GM18951 (cell line): ENCODE results near the gene ILK.

Source experiments
- POLR2A ChIP-seq: IDR thresholded peaks from 4 replicates; pipeline ENCODE4 v1.6.1; 2011; ENCODE audit warnings: mild to moderate bottlenecking; ENCODE audit not compliant: insufficient read length, insufficient read depth; ENCODE audit errors: extremely low read depth
- in situ Hi-C: fragments of 300-500 bp; cut with MboI; formaldehyde crosslinking; loops from one replicate; pipeline ENCODE4 v1.12.0; 2022; ENCODE audit warnings: low sequenced_read_pairs, mixed read lengths, inconsistent platforms; ENCODE audit not compliant: unreplicated experiment

Gene ILK

DNA sequence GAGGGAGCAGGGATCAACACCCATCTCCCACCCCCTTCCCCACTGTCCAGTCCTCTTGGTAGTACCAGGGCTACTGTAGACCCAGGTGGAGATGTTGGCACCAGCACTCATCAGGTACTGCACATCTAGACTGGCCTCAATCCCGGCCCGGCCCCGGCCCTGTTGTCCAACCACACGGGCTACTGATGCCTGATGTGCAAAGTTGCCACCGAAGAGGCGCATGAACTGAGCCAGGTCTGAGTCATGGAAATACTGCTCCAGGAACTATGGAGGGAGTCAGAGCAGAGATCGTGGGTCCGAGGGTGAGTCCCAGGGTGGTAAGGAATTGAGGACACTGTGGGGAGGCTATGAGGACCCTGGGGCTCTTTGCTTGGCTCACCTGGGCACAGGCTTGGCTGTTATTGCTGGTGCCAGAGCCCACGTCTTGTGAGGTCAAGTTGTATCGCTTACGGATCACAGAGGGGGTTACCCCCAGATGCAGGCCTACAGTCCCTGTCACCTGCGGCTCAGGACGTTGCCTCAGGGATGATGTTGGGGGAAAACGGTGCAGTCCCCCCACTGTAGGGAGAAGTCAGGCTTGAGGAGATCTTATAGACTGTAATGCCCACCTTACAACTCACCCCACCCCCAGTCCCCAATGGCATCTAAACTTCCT lies 13.1 kb downstream of the ILK start:
- in situ Hi-C loops: no loop called here
- TF ChIP-seq POLR2A: no peak

DNA sequence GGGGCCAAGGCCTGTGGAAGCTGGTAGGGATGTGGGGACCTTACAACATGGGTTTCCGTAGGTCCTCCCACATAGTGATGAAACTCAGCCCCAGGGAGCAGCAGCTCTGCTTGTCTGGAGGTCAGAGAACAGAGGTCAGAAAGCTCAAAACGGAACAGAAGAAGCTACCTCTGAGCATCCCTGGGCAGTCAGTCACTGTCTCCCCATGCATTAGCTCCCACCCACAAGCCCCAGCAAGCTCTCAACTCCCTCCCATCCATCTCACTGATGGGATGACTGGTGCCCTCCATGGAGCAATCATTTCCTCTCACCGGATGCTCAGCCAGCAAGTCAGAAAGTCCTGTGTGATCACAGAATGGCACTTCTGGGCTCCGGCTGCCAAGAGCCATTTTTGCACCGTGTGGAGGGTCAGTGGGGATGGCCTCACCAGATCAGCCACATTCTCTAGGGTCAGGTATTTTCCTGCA lies 13.8 kb downstream of the ILK start:
- TF ChIP-seq POLR2A: no peak
- in situ Hi-C loops: no loop called here

DNA sequence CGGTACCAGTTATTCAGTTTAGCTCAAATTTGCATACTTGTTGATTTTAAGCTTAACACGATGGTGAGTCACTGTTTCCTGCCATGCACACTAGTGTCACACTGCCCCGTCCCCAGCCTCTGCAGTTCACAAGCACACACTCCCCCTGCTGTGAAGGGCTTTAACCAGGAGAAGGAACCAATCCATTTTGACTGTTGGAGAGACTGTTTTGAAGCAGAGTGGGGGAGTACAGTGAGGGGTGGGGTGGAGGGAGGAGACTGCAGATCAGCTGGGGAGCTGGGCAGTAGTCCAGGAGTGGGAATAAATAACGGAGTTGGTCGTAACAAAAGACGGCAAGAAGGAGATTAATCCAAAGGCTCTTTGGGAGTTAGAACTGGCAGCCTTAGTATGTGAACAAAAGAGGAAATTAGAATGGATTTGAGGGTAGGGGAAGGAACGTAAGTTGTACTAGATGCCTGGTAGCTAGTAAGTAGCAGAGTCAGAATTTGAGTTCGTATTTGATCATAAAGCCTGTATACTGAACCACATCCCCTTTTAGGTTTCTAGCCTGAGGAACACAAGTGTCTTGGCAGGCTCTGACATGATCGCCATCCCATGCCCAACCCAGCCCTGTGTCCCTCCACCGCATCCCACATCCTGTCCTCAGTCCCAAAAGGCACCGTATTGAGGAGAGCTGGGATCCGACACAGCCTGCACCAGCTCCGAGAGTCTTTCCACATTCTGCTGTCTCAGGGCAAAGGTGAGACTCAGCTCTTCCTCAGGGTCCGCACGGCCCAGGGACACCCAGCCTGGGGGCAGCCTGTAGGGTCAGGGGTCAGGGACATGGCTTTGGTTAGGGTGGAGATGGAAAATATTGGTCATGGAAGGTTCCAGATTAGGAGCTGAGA lies 14.8 kb downstream of the ILK start:
- in situ Hi-C loops: no loop called here
- no peak for TF ChIP-seq POLR2A

DNA sequence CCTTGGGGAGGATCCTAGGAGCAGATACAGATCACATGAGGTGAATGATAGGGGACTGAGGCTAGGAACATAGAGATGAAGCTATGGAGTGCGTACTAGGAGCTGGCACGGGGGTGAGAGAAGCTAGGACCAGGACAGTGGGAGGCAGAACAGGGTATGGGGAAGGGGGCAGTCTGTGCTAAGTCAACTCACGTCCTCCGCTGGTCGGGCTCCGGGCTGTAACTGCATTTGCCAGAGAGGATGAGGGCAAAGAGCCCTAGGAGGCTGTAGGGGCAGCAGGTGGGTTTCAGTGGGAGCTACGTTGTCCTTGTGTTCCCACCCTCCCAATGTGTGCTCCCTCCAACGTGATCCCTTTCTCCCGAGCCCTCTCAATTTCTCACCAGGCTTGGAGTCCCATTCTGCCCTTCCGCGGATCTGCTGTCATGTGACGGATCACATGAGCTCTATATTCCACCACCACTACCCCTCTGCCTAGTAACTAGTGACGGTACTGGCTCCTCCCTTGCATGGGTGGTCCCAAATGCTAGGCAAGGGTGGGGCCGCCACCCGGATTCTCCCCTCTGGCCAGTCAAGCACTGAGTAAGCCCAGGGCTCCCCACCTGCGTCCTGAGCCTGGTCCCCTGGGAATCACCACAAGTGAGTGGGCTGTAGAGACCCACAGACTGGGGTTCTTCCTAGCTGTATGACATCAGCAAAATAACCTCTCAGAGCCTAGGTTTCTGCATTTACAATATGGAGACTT lies 15.6 kb downstream of the ILK start, which contains the start of gene TPP1:
TSS of gene TPP1 (minus strand) at position 419 of the 742 bp plus-strand sequence. CDS start at position 397, 22 bp downstream.
- peak; percentile 73 for TF ChIP-seq POLR2A
- in situ Hi-C loops: no loop called here

DNA sequence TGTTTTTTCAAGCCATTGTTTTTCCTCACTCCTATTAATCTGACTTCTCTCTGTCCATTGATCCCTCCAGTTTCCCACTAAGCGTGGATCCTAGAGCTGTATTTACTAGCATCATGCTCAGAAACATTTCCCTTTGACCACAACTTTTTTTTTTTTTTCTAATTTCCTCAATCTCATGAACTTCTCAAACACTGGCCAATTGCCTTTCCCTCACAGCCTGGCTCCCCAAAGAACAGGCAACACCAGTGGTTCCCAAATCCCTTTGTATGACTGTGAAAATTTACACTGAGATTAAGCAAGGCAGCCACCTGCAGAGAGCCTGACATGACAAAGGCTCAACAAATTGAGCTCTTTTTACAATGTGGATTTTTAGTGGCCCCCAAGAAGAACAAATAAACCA lies 17.1 kb downstream of the ILK start:
- in situ Hi-C loops: no loop called here
- no peak for TF ChIP-seq POLR2A

DNA sequence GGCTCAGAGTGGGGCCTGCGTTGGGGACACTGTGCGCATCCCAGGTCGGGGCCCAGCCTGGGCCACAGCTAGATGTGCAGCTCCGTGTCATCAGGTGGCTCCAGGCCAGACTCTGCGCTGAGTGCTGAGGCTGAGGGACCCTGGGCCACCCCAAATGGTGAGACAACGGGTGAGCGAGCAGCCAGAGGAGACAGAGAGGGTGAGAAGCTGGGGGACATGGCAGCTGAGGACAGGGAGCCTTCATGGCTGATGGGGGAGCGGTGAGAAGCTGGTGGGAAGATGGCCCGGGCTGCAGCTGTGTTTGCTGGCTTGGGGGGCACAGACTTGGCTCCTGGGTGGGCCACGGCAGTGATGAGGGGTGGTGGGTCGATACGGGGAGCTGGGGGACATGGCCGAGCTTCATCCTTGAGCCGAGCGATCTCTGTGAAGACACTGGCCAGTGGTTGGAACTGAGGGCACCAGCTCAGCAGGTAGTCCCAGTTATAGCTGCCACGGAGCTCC lies 18.2 kb downstream of the ILK start:
- TF ChIP-seq POLR2A: no peak
- in situ Hi-C loops: no loop called here

DNA sequence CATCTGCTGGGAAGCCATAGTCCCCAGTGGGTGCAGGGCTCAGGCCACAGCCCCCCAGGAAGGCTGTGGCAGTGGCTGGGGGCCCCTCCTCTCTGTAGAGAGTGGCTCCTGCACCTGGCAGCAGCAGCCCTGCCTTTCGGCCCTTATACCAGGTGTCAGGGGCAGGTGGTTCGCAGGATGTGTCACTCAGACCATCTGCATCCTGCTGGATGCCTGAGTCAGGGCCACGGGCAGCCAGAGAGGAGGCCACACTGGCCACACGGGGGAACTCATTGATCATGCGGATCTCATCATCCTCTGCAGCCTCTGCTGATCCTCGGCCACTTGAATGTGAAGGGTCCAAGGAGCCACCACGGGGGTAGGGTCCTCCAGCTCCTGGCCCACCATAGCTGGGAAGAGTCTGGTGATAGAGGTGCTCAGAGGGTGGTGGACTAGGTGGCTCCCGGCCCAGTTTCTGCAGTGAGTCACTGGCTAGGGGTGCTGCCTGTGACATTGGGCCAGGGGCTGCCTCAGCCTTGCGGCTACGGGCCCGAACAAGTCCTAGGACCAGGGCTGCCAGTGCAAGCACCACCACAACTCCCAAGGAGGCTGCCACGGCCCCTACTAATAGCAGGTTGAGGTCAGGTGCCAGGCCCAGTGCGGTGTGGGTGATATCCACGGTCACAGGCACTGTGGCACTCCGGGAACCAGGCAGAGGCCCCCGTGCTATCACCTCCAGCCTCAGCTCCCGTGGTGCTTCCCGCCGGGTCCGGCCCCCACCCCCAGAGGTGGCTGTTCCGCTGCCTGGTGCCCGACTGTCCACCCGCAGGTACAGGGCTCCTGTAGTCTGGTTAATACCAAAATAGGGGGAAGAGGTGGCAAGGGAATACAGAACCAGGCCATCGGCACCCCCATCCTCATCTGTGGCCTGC lies 18.9 kb downstream of the ILK start:
- in situ Hi-C loops: no loop called here
- TF ChIP-seq POLR2A: no peak

DNA sequence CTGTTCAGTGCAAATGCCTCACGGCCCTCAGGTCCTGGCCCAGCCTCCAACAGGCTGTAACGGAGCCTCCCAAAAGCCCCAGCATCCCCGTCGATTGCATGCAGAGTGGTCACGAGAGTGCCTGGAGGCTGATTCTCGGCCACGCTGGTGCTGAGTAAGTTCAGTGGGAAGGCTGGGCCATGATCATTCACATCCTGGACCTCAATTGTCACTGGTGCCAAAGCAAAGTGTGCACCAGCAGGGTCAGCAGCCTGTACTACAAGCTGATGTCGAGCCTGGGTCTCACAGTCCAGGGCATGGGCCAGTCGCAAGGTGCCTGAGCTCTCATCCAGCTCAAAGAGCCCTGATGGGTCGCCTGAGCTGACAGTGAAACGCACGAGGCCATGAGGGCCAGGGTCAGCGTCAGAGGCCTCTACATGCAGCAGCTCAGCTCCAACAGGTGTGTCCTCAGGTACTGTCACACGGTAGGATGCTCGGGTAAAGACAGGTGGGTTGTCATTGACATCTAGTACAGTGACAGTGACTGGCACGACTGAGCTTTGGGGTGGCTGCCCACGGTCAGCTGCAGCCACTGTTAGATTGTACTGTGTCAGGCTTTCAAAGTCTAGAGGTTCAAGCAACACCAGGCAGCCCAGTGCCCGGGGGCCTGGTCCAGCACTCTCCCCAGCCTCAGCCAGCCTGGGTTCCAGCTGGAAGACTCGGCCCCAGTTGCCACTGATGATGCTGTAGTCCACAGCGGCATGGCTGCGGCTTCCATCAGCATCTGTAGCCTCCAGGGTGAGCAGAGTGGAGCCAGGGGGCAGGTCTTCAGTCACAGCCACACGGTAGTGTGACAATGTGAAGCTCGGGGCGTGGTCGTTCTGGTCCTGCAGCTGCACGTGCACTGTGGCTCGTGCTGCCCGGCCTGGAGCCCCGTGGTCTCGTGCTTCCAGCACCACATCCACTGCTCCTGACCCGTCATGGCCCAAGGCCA lies 20.1 kb downstream of the ILK start:
- in situ Hi-C loops: no loop called here
- no peak for TF ChIP-seq POLR2A

DNA sequence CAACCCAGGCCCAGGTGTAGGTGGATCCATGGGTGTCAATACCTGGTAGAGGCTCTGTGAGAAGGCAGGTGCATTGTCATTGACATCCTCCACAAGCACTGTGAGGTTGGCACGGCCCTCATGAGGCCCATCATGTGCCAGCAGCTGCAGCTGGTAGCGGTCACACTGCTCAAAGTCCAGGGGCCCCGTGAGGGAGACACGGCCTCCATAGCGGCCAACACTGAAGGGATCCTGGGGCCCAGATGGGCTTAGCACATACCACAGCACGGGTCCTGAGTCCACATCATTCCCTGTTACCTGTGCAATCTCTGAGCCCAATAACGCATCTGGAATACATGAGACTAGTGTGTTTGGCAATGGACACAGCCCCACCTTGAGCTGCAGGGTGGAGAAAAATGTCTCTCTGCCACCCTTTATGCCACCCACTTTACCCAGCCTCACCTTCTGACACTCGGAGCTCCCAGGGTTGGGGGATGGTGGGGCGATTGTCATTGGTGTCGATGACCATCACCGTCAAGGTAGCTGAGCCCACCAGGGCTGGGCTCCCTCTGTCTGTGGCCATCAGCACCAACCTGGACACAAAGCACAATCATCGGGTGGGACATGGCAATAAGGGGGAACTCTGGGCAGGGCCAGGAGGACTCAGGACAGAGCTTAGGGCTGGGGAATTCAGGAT lies 21.7 kb downstream of the ILK start:
- TF ChIP-seq POLR2A: no peak
- in situ Hi-C loops: no loop called here

DNA sequence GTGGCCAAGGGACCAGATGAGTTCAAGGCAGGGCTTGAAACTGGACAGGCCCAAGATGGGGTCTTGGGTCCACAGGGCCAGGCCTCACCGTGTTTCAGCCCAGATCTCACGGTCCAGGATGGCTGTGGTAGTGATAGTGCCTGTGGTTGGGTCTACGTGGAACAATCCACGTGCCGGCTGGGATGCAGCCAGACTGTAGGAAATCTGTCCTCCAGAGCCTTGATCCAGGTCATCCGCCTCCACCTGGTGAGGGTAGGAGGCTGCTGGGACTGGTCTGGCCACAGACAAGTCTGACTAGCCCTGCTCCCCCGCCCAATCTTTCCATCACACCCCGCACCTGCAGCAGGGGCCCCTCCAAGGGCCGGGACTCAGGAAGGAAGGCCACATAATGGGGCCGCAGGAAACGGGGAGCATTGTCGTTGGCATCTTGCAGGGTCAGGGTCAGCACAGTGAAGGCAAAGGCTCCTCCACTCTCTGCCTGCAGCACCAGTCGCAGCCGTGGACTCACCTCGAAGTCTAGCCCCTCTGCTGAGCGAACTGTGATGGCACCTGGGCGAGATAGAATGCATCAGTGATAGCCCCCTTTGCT lies 22.4 kb downstream of the ILK start:
- in situ Hi-C loops: no loop called here
- no peak for TF ChIP-seq POLR2A
